HepG2 (cell line): Measurements from ENCODE around the gene LNX2. TPM values are rescaled to one million over a fixed set of nuclear protein-coding genes. Genes with fewer than 3 reads are reported as not detected.

ENCODE experiments used
- EEA1 ChIP-seq: sonication (generic); formaldehyde crosslinking; IDR thresholded peaks from 2 replicates; pipeline ENCODE4 v1.5.1; 2020; ENCODE audit warnings: mild to moderate bottlenecking, missing genetic modification reagents, borderline replicate concordance
- GFI1 ChIP-seq: sonication (generic); formaldehyde crosslinking; IDR thresholded peaks from 2 replicates; pipeline ENCODE4 v1.5.0; 2020; ENCODE audit warnings: missing genetic modification reagents, mild to moderate bottlenecking, borderline replicate concordance
- GPN1 ChIP-seq: sonication (generic); formaldehyde crosslinking; IDR thresholded peaks from 2 replicates; pipeline ENCODE4 v1.5.1; 2020; ENCODE audit warnings: missing genetic modification reagents, borderline replicate concordance
- HMGA1 ChIP-seq: sonication (generic); formaldehyde crosslinking; conservative IDR thresholded peaks from 2 replicates; pipeline ENCODE4 v1.4.0; 2020; ENCODE audit warnings: missing genetic modification reagents
- MED8 ChIP-seq: sonication (generic); formaldehyde crosslinking; IDR thresholded peaks from 2 replicates; pipeline ENCODE4 v1.8.1; 2023; ENCODE audit warnings: mild to moderate bottlenecking, missing genetic modification reagents; ENCODE audit not compliant: insufficient replicate concordance
- SMAD9 ChIP-seq: sonication (generic); formaldehyde crosslinking; IDR thresholded peaks from 2 replicates; pipeline ENCODE4 v1.5.1; 2020; ENCODE audit warnings: mild to moderate bottlenecking, missing genetic modification reagents
- TAF15 ChIP-seq: fragments of 200-400 bp; formaldehyde crosslinking; IDR thresholded peaks from one replicate; pipeline ENCODE4 v1.6.1; 2018; ENCODE audit warnings: mild to moderate bottlenecking, low read depth, low read length; ENCODE audit not compliant: poor library complexity, severe bottlenecking
- ZBTB3 ChIP-seq: sonication (generic); formaldehyde crosslinking; IDR thresholded peaks from 2 replicates; pipeline ENCODE4 v1.4.0; 2020; ENCODE audit warnings: low read depth, mild to moderate bottlenecking, moderate library complexity, missing genetic modification reagents, borderline replicate concordance
- ZKSCAN1 ChIP-seq: fragments of 150-350 bp; IDR thresholded peaks from 2 replicates; pipeline ENCODE4 v1.6.1; 2014; ENCODE audit warnings: low read length
- ZNF737 ChIP-seq: sonication (generic); formaldehyde crosslinking; IDR thresholded peaks from 2 replicates; pipeline ENCODE4 v1.5.0; 2020; ENCODE audit warnings: missing genetic modification reagents, mild to moderate bottlenecking, borderline replicate concordance
- polyA plus RNA-seq, 8 experiments: library from polyadenylated mRNA; depleted of rRNA in 3 of 8; stranded (reverse) in 7 of 8; unstranded in 1 of 8; fragments of >200 nt; fragmentation: Illumina TruSeq in 4 of 8; extraction: Trizol in 4 of 8; gene quantifications; 2 replicates each; pipeline versions ENCODE4 v1.2.1 to v1.2.3, GENCODE V29; 2011 to 2016; ENCODE audit warnings: low read depth in 4 of 8, missing spikeins in 1 of 8, mixed read lengths in 1 of 8; ENCODE audit not compliant: insufficient read depth in 1 of 8
- total RNA-seq, 5 experiments: library from RNA; depleted of rRNA; stranded (reverse); fragments of >200 nt; fragmentation: Illumina TruSeq; extraction: Trizol; gene quantifications; 2 replicates each; pipeline ENCODE4 v1.2.3, GENCODE V29; 2016; ENCODE audit warnings: low read depth in 1 of 5
- TF ChIP-seq, protein P1 (sequence below): sonication (generic); formaldehyde crosslinking; IDR thresholded peaks from 2 replicates; pipeline ENCODE4 v1.4.0; 2020; ENCODE audit warnings: low read depth, mild to moderate bottlenecking, missing genetic modification reagents
- TF ChIP-seq, protein P2 (sequence below): sonication (generic); formaldehyde crosslinking; IDR thresholded peaks from 2 replicates; pipeline ENCODE4 v1.5.1; 2020; ENCODE audit warnings: mild to moderate bottlenecking, missing genetic modification reagents, borderline replicate concordance
- TF ChIP-seq, protein P3 (sequence below): sonication (generic); formaldehyde crosslinking; conservative IDR thresholded peaks from 2 replicates; pipeline ENCODE4 v1.4.0; 2020; ENCODE audit warnings: missing genetic modification reagents
- TF ChIP-seq, protein P4 (sequence below): sonication (generic); formaldehyde crosslinking; IDR thresholded peaks from 2 replicates; pipeline ENCODE4 v1.4.0; 2020; ENCODE audit warnings: mild to moderate bottlenecking, low read depth, missing genetic modification reagents
- TF ChIP-seq, protein P5 (sequence below): sonication (generic); formaldehyde crosslinking; IDR thresholded peaks from 2 replicates; pipeline ENCODE4 v1.8.1; 2023; ENCODE audit warnings: missing genetic modification reagents, mild to moderate bottlenecking, borderline replicate concordance
- TF ChIP-seq, protein P6 (sequence below): IDR thresholded peaks from 2 replicates; pipeline ENCODE4 v1.6.1; 2018; ENCODE audit warnings: missing genetic modification reagents

Gene LNX2
- total and polyA plus RNA-seq, 2 of the 13 experiments (the other 11 are each of a cell fraction or from before 2014, with no cell fraction given), result 9.2 to 9.7 TPM

DNA sequence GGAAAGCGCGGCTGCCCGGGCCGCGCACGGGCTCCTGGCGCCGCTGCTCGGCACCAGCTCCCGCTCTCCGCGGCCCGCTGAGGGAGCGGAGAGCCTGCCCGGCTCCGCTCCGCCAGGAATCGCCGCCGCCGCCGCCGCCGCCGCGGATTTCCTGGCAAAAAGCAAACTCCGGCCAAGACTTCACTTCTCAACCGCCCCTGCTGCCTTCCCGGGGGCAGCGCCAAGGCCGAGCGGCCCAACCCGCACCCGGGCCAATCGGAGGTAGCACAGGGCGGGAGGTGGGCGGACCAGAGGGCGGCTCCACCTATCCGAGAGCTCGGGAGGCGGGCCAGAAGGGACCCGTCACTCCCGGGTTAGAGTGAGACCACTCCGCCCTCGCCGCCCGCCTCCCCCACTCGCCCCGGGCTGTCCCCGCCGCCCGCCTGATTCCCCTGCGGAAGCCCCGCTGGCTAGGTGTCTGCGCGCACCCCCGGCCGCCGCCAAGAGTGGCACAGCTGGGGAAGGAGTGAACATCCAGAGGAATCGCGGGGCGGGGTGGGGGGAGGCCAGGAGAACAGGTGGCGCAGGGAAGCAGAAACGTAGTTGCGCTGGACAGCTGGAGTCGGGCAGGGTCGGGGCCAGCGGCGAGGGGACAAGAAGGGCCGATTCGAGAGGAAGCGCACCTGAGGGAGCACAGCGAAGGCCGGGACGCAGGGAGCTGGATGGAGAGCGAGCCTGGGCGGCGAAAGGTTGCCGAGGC, at the start of gene LNX2 (continued):
- TF ChIP-seq, protein P1, sequence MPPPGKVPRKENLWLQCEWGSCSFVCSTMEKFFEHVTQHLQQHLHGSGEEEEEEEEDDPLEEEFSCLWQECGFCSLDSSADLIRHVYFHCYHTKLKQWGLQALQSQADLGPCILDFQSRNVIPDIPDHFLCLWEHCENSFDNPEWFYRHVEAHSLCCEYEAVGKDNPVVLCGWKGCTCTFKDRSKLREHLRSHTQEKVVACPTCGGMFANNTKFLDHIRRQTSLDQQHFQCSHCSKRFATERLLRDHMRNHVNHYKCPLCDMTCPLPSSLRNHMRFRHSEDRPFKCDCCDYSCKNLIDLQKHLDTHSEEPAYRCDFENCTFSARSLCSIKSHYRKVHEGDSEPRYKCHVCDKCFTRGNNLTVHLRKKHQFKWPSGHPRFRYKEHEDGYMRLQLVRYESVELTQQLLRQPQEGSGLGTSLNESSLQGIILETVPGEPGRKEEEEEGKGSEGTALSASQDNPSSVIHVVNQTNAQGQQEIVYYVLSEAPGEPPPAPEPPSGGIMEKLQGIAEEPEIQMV (CRISPR knock-in tag), result 0 out of 2 replicates have a peak, but pooled peaks have one; percentile 44
- TF ChIP-seq EEA1 (CRISPR knock-in tag) (no peak), SMAD9 (CRISPR knock-in tag) (no peak), ZKSCAN1 (no peak), GFI1 (no peak), MED8 (CRISPR knock-in tag) (no peak), ZBTB3 (CRISPR knock-in tag) (no peak), HMGA1 (CRISPR knock-in tag) (no peak), TAF15 (no peak), ZNF737 (no peak), GPN1 (CRISPR knock-in tag) (no peak)
- TF ChIP-seq, protein P2, sequence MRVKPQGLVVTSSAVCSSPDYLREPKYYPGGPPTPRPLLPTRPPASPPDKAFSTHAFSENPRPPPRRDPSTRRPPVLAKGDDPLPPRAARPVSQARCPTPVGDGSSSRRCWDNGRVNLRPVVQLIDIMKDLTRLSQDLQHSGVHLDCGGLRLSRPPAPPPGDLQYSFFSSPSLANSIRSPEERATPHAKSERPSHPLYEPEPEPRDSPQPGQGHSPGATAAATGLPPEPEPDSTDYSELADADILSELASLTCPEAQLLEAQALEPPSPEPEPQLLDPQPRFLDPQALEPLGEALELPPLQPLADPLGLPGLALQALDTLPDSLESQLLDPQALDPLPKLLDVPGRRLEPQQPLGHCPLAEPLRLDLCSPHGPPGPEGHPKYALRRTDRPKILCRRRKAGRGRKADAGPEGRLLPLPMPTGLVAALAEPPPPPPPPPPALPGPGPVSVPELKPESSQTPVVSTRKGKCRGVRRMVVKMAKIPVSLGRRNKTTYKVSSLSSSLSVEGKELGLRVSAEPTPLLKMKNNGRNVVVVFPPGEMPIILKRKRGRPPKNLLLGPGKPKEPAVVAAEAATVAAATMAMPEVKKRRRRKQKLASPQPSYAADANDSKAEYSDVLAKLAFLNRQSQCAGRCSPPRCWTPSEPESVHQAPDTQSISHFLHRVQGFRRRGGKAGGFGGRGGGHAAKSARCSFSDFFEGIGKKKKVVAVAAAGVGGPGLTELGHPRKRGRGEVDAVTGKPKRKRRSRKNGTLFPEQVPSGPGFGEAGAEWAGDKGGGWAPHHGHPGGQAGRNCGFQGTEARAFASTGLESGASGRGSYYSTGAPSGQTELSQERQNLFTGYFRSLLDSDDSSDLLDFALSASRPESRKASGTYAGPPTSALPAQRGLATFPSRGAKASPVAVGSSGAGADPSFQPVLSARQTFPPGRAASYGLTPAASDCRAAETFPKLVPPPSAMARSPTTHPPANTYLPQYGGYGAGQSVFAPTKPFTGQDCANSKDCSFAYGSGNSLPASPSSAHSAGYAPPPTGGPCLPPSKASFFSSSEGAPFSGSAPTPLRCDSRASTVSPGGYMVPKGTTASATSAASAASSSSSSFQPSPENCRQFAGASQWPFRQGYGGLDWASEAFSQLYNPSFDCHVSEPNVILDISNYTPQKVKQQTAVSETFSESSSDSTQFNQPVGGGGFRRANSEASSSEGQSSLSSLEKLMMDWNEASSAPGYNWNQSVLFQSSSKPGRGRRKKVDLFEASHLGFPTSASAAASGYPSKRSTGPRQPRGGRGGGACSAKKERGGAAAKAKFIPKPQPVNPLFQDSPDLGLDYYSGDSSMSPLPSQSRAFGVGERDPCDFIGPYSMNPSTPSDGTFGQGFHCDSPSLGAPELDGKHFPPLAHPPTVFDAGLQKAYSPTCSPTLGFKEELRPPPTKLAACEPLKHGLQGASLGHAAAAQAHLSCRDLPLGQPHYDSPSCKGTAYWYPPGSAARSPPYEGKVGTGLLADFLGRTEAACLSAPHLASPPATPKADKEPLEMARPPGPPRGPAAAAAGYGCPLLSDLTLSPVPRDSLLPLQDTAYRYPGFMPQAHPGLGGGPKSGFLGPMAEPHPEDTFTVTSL (CRISPR knock-in tag), result no peak
- TF ChIP-seq, protein P3, sequence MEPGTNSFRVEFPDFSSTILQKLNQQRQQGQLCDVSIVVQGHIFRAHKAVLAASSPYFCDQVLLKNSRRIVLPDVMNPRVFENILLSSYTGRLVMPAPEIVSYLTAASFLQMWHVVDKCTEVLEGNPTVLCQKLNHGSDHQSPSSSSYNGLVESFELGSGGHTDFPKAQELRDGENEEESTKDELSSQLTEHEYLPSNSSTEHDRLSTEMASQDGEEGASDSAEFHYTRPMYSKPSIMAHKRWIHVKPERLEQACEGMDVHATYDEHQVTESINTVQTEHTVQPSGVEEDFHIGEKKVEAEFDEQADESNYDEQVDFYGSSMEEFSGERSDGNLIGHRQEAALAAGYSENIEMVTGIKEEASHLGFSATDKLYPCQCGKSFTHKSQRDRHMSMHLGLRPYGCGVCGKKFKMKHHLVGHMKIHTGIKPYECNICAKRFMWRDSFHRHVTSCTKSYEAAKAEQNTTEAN (CRISPR knock-in tag), result no peak
- TF ChIP-seq, protein P4, sequence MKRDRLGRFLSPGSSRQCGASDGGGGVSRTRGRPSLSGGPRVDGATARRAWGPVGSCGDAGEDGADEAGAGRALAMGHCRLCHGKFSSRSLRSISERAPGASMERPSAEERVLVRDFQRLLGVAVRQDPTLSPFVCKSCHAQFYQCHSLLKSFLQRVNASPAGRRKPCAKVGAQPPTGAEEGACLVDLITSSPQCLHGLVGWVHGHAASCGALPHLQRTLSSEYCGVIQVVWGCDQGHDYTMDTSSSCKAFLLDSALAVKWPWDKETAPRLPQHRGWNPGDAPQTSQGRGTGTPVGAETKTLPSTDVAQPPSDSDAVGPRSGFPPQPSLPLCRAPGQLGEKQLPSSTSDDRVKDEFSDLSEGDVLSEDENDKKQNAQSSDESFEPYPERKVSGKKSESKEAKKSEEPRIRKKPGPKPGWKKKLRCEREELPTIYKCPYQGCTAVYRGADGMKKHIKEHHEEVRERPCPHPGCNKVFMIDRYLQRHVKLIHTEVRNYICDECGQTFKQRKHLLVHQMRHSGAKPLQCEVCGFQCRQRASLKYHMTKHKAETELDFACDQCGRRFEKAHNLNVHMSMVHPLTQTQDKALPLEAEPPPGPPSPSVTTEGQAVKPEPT, result no peak
- TF ChIP-seq, protein P5, sequence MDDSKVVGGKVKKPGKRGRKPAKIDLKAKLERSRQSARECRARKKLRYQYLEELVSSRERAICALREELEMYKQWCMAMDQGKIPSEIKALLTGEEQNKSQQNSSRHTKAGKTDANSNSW (CRISPR knock-in tag), result no peak
- TF ChIP-seq, protein P6, sequence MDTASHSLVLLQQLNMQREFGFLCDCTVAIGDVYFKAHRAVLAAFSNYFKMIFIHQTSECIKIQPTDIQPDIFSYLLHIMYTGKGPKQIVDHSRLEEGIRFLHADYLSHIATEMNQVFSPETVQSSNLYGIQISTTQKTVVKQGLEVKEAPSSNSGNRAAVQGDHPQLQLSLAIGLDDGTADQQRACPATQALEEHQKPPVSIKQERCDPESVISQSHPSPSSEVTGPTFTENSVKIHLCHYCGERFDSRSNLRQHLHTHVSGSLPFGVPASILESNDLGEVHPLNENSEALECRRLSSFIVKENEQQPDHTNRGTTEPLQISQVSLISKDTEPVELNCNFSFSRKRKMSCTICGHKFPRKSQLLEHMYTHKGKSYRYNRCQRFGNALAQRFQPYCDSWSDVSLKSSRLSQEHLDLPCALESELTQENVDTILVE (CRISPR knock-in tag), result 0 out of 2 replicates have a peak, but pooled peaks have one; percentile 45
